Fibroblast of lung (primary cell): ENCODE data around the gene TFF2.

Experiments used
- EZH2 ChIP-seq: IDR thresholded peaks from 2 replicates; pipeline ENCODE4 v1.5.1; 2012; ENCODE audit warnings: low read length, control low read depth, mild to moderate bottlenecking; ENCODE audit errors: missing control alignments
- TF ChIP-seq, protein P1 (sequence below), 2 donors: IDR thresholded peaks in 1 of 2; conservative IDR thresholded peaks in 1 of 2; 1 replicate in 1 of 2; 2 replicates in 1 of 2; pipeline ENCODE4 v1.5.1; 2011 to 2012; ENCODE audit warnings: low read length in 2 of 2, control low read depth in 1 of 2, inconsistent platforms in 1 of 2, low read depth in 1 of 2, mild to moderate bottlenecking in 1 of 2

DNA sequence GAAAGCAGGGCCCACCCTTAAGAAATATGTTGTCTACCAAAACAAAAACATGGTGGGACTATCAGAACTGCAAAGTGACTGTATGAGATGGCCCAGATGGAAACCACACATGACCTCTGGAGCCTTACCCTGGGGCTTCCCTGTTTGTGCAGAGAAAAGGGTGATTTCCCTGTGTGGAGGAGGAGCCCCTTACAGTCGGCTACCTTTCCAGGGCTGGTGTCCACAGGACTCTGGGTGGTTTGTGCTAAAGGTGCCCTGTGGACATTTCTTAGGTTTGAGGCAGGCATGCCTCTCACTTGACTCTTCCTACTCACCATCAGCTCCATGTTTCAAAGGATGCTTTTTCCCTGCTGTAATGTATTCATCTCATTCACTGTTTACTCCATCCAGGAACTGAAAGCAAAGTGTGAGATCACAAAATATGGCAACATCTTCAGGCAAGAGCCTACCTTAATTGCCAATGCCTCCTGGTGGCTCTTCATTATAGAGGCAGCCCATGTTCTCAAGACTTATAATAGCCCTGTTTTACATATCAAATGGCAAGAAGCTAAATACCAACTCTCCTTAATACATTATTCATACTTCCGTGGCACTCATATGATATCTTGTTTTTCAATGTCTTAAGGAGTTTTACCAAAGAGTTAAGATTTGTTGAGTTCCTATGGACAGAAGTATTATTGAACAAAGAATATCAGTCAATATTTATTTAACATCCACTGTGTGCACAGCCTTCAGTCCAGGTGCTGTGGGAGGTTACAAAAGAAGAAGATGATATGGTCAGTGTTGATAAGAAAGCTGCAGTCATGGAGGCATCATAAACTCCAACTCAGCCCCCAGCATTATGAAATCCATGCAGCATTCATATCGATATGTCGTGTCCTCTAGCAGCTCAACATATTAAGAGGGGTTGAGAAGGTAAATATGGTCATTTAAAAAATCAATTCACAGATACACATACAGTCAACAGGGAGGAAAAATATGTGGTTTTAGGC is 20.1 kb downstream of the TFF2 start:
- TF ChIP-seq, protein P1, sequence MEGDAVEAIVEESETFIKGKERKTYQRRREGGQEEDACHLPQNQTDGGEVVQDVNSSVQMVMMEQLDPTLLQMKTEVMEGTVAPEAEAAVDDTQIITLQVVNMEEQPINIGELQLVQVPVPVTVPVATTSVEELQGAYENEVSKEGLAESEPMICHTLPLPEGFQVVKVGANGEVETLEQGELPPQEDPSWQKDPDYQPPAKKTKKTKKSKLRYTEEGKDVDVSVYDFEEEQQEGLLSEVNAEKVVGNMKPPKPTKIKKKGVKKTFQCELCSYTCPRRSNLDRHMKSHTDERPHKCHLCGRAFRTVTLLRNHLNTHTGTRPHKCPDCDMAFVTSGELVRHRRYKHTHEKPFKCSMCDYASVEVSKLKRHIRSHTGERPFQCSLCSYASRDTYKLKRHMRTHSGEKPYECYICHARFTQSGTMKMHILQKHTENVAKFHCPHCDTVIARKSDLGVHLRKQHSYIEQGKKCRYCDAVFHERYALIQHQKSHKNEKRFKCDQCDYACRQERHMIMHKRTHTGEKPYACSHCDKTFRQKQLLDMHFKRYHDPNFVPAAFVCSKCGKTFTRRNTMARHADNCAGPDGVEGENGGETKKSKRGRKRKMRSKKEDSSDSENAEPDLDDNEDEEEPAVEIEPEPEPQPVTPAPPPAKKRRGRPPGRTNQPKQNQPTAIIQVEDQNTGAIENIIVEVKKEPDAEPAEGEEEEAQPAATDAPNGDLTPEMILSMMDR (conservative IDR thresholded peaks at IDR 0.05 in 1 of 2, IDR thresholded peaks at IDR 0.05 in 1 of 2; ENCODE audit: low read depth in 1 of 2, low read length in 2 of 2) = no peak
- no peak for TF ChIP-seq EZH2
